Tibial artery (tissue), 4 donors: ENCODE data around the gene WDR55.
A peak's percentile ranks its signal among the peaks of the same experiment; 100 is the strongest.

ENCODE experiments used
- DNase-seq, 2 donors: peaks; one replicate each; pipeline ENCODE4 v3.0.0-alpha.2; 2019
- H3K27ac ChIP-seq, 2 donors: fragments of 200-600 bp; sonication (generic) in 1 of 2; 1 replicate in 1 of 2; 2 replicates in 1 of 2; pipeline ENCODE4 v1.5.1; 2018 to 2019; ENCODE audit warnings: mild to moderate bottlenecking in 1 of 2
- H3K27me3 ChIP-seq, 2 donors: fragments of 200-600 bp; sonication (generic) in 1 of 2; one replicate each; pipeline versions ENCODE4 v1.5.1 to v1.6.0; 2016 to 2019
- H3K36me3 ChIP-seq, 3 donors: fragments of 200-600 bp; sonication (generic) in 2 of 3; one replicate each; pipeline ENCODE4 v1.5.1; 2016 to 2019; ENCODE audit warnings: mild to moderate bottlenecking in 2 of 3
- H3K4me1 ChIP-seq, 4 donors: fragments of 200-600 bp; sonication (generic) in 2 of 4; 1 replicate in 3 of 4; 2 replicates in 1 of 4; pipeline ENCODE4 v1.5.1; 2016 to 2019
- H3K4me3 ChIP-seq, 2 donors: fragments of 200-600 bp; sonication (generic) in 1 of 2; 1 replicate in 1 of 2; 2 replicates in 1 of 2; pipeline ENCODE4 v1.5.1; 2018 to 2019; ENCODE audit warnings: mild to moderate bottlenecking in 2 of 2
- H3K9me3 ChIP-seq, 3 donors: fragments of 200-600 bp; sonication (generic) in 1 of 3; one replicate each; pipeline ENCODE4 v1.5.1; 2016 to 2019
- CTCF ChIP-seq, 2 experiments: fragments of 200-600 bp in 1 of 2; fragments of 450-650 bp in 1 of 2; IDR thresholded peaks; one replicate each; pipeline ENCODE4 v1.5.1; 2017 to 2019; ENCODE audit warnings: antibody characterized with exemption in 2 of 2, mild to moderate bottlenecking in 1 of 2, moderate library complexity in 1 of 2
- intact Hi-C: fragments of 100-400 bp; cut with DNase I; formaldehyde crosslinking; loops from one replicate; pipeline ENCODE4 v1.15.0; 2023; ENCODE audit warnings: low total_unique reads

The WDR55 gene

GRCh38 chr5:140630292-140631035, 34.2 kb upstream of the WDR55 start:
- no peaks in the 10 kb centered on the region for H3K27me3 ChIP-seq
- intact Hi-C loops: no loop called here
- H3K9me3 ChIP-seq: no peaks in the 10 kb centered on the region
- peaks cover 5 to 17% (median 13%) of the 10 kb centered on the region in 4 donors for H3K4me1 ChIP-seq
- H3K36me3 ChIP-seq: no peaks in the 10 kb centered on the region
- H3K4me3 ChIP-seq: peak overlapping the region; percentile 53 to 62
- no peak for DNase-seq
- no peak for TF ChIP-seq CTCF (IDR thresholded peaks at IDR 0.05)
- no peak overlapping the region for H3K27ac ChIP-seq

GRCh38 chr5:140631036-140631417, 33.7 kb upstream of the WDR55 start:
- no peak overlapping the region for H3K27ac ChIP-seq
- DNase-seq: no peak
- H3K4me3 ChIP-seq: peak overlapping the region; percentile 53 to 62
- TF ChIP-seq CTCF (IDR thresholded peaks at IDR 0.05): no peak
- H3K9me3 ChIP-seq: no peaks in the 10 kb centered on the region
- H3K27me3 ChIP-seq: no peaks in the 10 kb centered on the region
- H3K36me3 ChIP-seq: no peaks in the 10 kb centered on the region
- intact Hi-C loops: no loop called here
- H3K4me1 ChIP-seq: peaks cover 5 to 17% (median 13%) of the 10 kb centered on the region in 4 donors

DNA sequence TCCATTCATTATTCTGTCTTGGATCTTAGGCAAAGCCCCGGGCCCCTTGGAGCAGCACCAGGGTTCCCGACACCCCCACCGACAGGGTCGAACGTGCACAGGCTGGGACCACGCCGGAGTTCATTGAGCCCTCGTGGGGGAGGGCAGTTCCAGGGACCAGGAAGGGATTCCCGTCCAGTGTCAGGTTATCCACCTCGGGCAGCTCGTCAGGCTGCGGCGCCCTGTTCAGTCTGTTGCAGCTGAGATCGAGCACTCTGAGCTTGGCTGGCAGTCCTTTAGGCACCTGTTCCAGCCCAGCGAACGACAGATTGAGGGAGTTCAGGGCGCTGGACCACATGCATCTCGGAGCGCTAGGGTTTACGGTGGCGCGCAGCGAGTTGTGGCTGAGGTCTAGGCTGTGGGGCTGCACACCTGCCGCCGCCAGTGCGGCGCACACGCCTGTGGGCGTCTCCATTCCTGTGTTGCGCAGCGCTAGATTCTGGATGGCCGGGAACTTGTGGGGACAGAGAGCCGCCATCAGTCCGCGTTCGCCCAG, 32.8 kb upstream of the WDR55 start:
- H3K27me3 ChIP-seq: no peaks in the 10 kb centered on the region
- TF ChIP-seq CTCF (IDR thresholded peaks at IDR 0.05): no peak
- H3K27ac ChIP-seq: peak overlapping the region; percentile 65 to 70
- H3K9me3 ChIP-seq: no peaks in the 10 kb centered on the region
- H3K4me1 ChIP-seq: peaks cover 5 to 17% (median 13%) of the 10 kb centered on the region in 4 donors
- no peak for DNase-seq
- intact Hi-C loops: no loop called here
- H3K36me3 ChIP-seq: no peaks in the 10 kb centered on the region
- peak overlapping the region; percentile 53 to 62 for H3K4me3 ChIP-seq

- H3K27ac ChIP-seq: peak overlapping the region; percentile 65 to 70
- H3K9me3 ChIP-seq: no peaks in the 10 kb centered on the region
- DNase-seq: peak; percentile 53 to 84
- H3K4me3 ChIP-seq: peak overlapping the region; percentile 53 to 62
- intact Hi-C loops: no loop called here
- peaks cover 5 to 17% (median 13%) of the 10 kb centered on the region in 4 donors for H3K4me1 ChIP-seq
- no peaks in the 10 kb centered on the region for H3K36me3 ChIP-seq
- H3K27me3 ChIP-seq: no peaks in the 10 kb centered on the region
- peak in 1 of 2 experiments; percentile 6 for TF ChIP-seq CTCF (IDR thresholded peaks at IDR 0.05)
Measured at GRCh38 chr5:140632366-140633020, 32.2 kb upstream of the WDR55 start.

GRCh38 chr5:140633021-140633471, 31.7 kb upstream of the WDR55 start, which contains the start of gene CD14:
TSS of gene CD14 (minus strand) at chr5:140633175. CDS start at chr5:140633071, 104 bp downstream.
- Histone ChIP-seq H3K27ac (peak within 1 kb of the TSS; percentile 65 to 70), H3K9me3 (no peaks in the 10 kb centered on the region), H3K36me3 (no peaks in the 10 kb centered on the region), H3K27me3 (no peaks in the 10 kb centered on the region), H3K4me3 (peak within 1 kb of the TSS; percentile 53 to 62), H3K4me1 (peaks cover 5 to 17% (median 13%) of the 10 kb centered on the region in 4 donors)
- DNase-seq: peak; percentile 63 to 82
- no peak for TF ChIP-seq CTCF (IDR thresholded peaks at IDR 0.05)
- intact Hi-C loops: no loop called here
